ENCODE results near the gene SLC22A14.

Gene SLC22A14

GRCh38 chr3:38268522-38268921 lies 13.6 kb upstream of the SLC22A14 start:
- Histone ChIP-seq H3K27me3 (replicated peaks; ENCODE audit: control insufficient read depth, insufficient read depth, low read length, poor library complexity, severe bottlenecking) (no peaks in the 10 kb centered on the region), H3K4me1 (ENCODE audit: control insufficient read depth, insufficient read depth, low read length, poor library complexity, severe bottlenecking) (no peaks in the 10 kb centered on the region), H3K9me3 (ENCODE audit: control insufficient read depth, low read length) (no peaks in the 10 kb centered on the region), H3K4me3 (ENCODE audit: insufficient read depth, low read depth, low read length, poor library complexity, severe bottlenecking) (no peak overlapping the region), H3K36me3 (ENCODE audit: control insufficient read depth, insufficient read depth, low read length) (no peaks in the 10 kb centered on the region), H3K27ac (ENCODE audit: insufficient read depth, low read length, poor library complexity, severe bottlenecking) (no peak overlapping the region)
- no peak for DNase-seq

DNA sequence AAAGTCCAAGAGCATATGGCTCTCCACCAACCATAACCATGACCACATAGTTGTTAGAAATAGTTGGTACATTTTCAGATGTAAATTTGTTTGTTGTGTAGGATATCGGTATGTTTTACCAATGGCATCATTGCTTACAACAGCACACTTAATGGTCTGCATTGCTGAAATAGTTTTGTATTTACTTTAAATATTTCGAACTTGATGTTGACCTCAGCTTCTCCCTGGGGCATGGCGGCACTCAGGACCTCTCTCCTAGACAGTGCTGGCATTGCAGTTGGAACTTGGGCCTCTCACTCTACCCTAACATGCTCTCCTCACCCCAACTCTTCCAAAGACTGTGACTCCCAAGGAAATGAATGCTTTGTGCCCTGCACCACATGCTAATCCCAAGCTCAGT lies 11.5 kb upstream of the SLC22A14 start:
- Histone ChIP-seq H3K9me3 (ENCODE audit: control insufficient read depth, low read length) (no peaks in the 10 kb centered on the region), H3K4me3 (ENCODE audit: insufficient read depth, low read depth, low read length, poor library complexity, severe bottlenecking) (no peak overlapping the region), H3K27me3 (replicated peaks; ENCODE audit: control insufficient read depth, insufficient read depth, low read length, poor library complexity, severe bottlenecking) (no peaks in the 10 kb centered on the region), H3K27ac (ENCODE audit: insufficient read depth, low read length, poor library complexity, severe bottlenecking) (no peak overlapping the region), H3K4me1 (ENCODE audit: control insufficient read depth, insufficient read depth, low read length, poor library complexity, severe bottlenecking) (no peaks in the 10 kb centered on the region), H3K36me3 (ENCODE audit: control insufficient read depth, insufficient read depth, low read length) (peaks cover 2% of the 10 kb centered on the region)
- no peak for DNase-seq

DNA sequence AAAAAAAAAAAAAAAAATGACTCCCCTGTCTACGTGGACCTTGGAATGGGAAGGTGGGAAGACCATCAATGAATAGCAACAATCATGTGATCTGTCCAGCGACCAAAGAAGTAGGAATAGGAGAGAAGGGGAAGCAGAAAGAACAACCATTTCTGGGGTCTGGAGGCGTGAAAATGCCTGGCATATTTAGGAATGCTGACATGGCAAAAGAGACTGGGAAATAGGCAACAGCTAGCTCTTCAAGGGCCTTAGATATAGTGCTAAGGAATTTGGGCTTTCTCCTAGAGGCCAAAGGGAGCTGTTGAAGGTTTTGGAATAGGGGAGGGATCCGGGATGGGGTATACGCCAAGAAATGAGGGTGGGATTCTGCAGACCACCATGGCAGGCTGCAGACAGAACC lies 10.5 kb upstream of the SLC22A14 start:
- Histone ChIP-seq H3K27me3 (replicated peaks; ENCODE audit: control insufficient read depth, insufficient read depth, low read length, poor library complexity, severe bottlenecking) (no peaks in the 10 kb centered on the region), H3K4me3 (ENCODE audit: insufficient read depth, low read depth, low read length, poor library complexity, severe bottlenecking) (no peak overlapping the region), H3K4me1 (ENCODE audit: control insufficient read depth, insufficient read depth, low read length, poor library complexity, severe bottlenecking) (no peaks in the 10 kb centered on the region), H3K27ac (ENCODE audit: insufficient read depth, low read length, poor library complexity, severe bottlenecking) (no peak overlapping the region), H3K9me3 (ENCODE audit: control insufficient read depth, low read length) (no peaks in the 10 kb centered on the region), H3K36me3 (ENCODE audit: control insufficient read depth, insufficient read depth, low read length) (peaks cover 4% of the 10 kb centered on the region)
- DNase-seq = no peak

DNA sequence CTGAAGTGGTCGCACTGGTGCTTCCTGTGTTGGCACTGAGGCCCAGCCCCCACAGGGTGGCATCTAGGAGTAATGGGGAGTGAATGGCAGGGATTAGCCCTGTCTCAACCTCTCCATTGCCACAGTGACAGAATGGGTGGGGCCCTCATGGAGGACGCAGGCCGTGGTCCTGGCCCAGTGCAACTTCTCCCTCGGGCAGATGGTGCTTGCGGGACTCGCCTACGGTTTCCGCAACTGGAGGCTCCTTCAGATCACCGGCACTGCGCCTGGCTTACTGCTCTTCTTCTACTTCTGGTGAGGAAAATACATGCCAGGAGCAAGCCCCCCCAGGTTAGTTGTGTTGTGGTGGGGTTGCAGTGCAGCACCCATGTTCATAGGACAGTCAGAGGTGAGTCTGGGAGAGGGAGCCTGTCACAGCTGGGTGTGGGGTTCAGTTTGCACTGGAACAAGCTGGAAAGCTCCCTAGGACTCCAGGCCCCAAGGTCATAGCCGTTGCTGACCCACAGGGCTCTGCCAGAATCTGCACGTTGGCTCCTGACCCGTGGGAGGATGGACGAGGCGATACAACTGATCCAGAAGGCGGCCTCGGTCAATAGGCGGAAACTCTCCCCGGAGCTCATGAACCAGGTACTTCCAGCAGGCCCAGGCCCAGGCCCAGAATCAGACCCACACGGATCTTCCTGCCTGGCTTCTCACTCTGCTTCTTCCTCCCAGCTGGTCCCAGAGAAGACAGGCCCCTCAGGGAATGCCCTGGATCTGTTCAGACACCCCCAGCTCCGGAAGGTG lies 7.0 kb upstream of the SLC22A14 start:
- DNase-seq = no peak
- peaks cover 4% of the 10 kb centered on the region for H3K36me3 ChIP-seq (ENCODE audit: control insufficient read depth, insufficient read depth, low read length)
- H3K27ac ChIP-seq (ENCODE audit: insufficient read depth, low read length, poor library complexity, severe bottlenecking) = no peak overlapping the region
- no peak overlapping the region for H3K4me3 ChIP-seq (ENCODE audit: insufficient read depth, low read depth, low read length, poor library complexity, severe bottlenecking)
- no peaks in the 10 kb centered on the region for H3K4me1 ChIP-seq (ENCODE audit: control insufficient read depth, insufficient read depth, low read length, poor library complexity, severe bottlenecking)
- no peaks in the 10 kb centered on the region for H3K9me3 ChIP-seq (ENCODE audit: control insufficient read depth, low read length)
- H3K27me3 ChIP-seq (replicated peaks; ENCODE audit: control insufficient read depth, insufficient read depth, low read length, poor library complexity, severe bottlenecking) = no peaks in the 10 kb centered on the region

DNA sequence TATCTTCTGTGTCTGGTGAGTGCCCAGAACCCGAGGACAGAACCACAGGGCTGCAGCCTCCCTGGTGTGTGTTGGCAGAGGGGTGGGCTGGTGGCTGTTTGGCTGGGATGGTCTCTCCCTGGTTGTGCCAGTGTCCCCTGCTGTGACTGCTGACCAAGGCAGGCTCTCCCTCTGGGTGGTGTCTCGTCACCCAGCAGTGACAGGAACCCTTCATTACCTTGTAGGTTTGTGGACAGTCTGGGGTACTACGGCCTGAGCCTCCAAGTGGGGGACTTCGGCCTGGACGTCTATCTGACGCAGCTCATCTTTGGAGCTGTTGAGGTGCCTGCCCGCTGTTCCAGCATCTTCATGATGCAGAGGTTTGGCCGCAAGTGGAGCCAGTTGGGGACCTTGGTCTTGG lies 6.4 kb upstream of the SLC22A14 start:
- Histone ChIP-seq H3K27ac (ENCODE audit: insufficient read depth, low read length, poor library complexity, severe bottlenecking) (no peak overlapping the region), H3K4me1 (ENCODE audit: control insufficient read depth, insufficient read depth, low read length, poor library complexity, severe bottlenecking) (no peaks in the 10 kb centered on the region), H3K27me3 (replicated peaks; ENCODE audit: control insufficient read depth, insufficient read depth, low read length, poor library complexity, severe bottlenecking) (no peaks in the 10 kb centered on the region), H3K4me3 (ENCODE audit: insufficient read depth, low read depth, low read length, poor library complexity, severe bottlenecking) (no peak overlapping the region), H3K36me3 (ENCODE audit: control insufficient read depth, insufficient read depth, low read length) (peaks cover 4% of the 10 kb centered on the region), H3K9me3 (ENCODE audit: control insufficient read depth, low read length) (no peaks in the 10 kb centered on the region)
- DNase-seq = no peak

GRCh38 chr3:38276081-38276916 lies 5.8 kb upstream of the SLC22A14 start:
- Histone ChIP-seq H3K27me3 (replicated peaks; ENCODE audit: control insufficient read depth, insufficient read depth, low read length, poor library complexity, severe bottlenecking) (no peaks in the 10 kb centered on the region), H3K9me3 (ENCODE audit: control insufficient read depth, low read length) (no peaks in the 10 kb centered on the region), H3K27ac (ENCODE audit: insufficient read depth, low read length, poor library complexity, severe bottlenecking) (no peak overlapping the region), H3K4me1 (ENCODE audit: control insufficient read depth, insufficient read depth, low read length, poor library complexity, severe bottlenecking) (no peaks in the 10 kb centered on the region), H3K4me3 (ENCODE audit: insufficient read depth, low read depth, low read length, poor library complexity, severe bottlenecking) (no peak overlapping the region), H3K36me3 (ENCODE audit: control insufficient read depth, insufficient read depth, low read length) (peaks cover 4% of the 10 kb centered on the region)
- DNase-seq = no peak

DNA sequence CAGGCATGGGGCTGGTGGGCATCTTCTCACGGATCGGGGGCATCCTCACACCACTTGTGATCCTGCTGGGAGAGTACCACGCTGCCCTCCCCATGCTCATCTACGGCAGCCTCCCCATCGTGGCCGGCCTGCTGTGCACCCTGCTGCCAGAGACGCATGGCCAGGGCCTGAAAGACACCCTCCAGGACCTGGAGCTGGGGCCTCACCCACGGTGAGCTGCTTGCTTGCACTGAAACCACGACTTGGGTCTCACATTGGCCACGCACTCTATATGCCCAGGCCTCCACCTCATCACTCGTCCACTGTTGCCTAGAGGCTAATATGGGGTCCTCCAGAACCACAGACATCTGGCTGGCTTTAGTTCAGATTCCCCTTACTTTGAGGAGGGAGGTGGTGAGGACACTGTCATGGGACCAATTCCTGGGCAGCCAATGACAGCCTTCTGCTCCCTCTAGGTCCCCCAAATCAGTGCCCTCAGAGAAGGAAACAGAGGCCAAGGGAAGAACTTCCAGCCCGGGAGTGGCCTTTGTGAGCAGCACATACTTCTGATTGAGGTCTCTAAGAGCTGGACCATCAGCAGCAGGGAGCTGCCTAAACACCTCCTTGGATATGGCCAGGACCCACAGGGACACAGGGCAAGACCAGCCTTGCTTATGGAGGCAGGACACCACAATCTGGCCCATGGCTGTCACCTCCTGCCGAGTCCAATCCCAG lies 5.0 kb upstream of the SLC22A14 start:
- Histone ChIP-seq H3K36me3 (ENCODE audit: control insufficient read depth, insufficient read depth, low read length) (peaks cover 4% of the 10 kb centered on the region), H3K4me1 (ENCODE audit: control insufficient read depth, insufficient read depth, low read length, poor library complexity, severe bottlenecking) (no peaks in the 10 kb centered on the region), H3K27me3 (replicated peaks; ENCODE audit: control insufficient read depth, insufficient read depth, low read length, poor library complexity, severe bottlenecking) (no peaks in the 10 kb centered on the region), H3K4me3 (ENCODE audit: insufficient read depth, low read depth, low read length, poor library complexity, severe bottlenecking) (no peak overlapping the region), H3K27ac (ENCODE audit: insufficient read depth, low read length, poor library complexity, severe bottlenecking) (no peak overlapping the region), H3K9me3 (ENCODE audit: control insufficient read depth, low read length) (no peaks in the 10 kb centered on the region)
- DNase-seq = no peak

DNA sequence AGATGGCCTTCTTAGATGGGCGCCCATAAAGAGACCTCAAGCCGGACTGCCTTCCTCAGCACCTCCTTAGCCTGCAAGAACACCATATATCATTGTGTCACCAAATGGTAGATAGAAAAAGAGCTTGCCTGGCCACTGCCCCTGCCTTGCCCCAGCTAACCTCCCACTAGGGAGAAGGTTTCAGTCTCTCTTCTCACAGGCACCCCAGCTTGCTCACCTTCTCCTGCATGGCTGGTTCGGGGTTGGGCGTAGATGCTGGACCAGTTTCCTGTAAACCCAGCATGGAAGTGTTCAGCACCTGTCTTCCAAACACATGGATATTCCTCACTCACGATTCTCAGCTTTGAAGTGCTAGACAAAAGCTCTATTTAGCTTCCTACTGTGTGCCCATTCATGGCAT lies 3.3 kb upstream of the SLC22A14 start:
- DNase-seq = no peak
- peaks cover 4% of the 10 kb centered on the region for H3K36me3 ChIP-seq (ENCODE audit: control insufficient read depth, insufficient read depth, low read length)
- H3K4me1 ChIP-seq (ENCODE audit: control insufficient read depth, insufficient read depth, low read length, poor library complexity, severe bottlenecking) = no peaks in the 10 kb centered on the region
- H3K27me3 ChIP-seq (replicated peaks; ENCODE audit: control insufficient read depth, insufficient read depth, low read length, poor library complexity, severe bottlenecking) = no peaks in the 10 kb centered on the region
- no peak overlapping the region for H3K27ac ChIP-seq (ENCODE audit: insufficient read depth, low read length, poor library complexity, severe bottlenecking)
- H3K4me3 ChIP-seq (ENCODE audit: insufficient read depth, low read depth, low read length, poor library complexity, severe bottlenecking) = no peak overlapping the region
- no peaks in the 10 kb centered on the region for H3K9me3 ChIP-seq (ENCODE audit: control insufficient read depth, low read length)

GRCh38 chr3:38283810-38284755 lies 2.0 kb downstream of the SLC22A14 start:
- Histone ChIP-seq H3K9me3 (ENCODE audit: control insufficient read depth, low read length) (no peaks in the 10 kb centered on the region), H3K4me1 (ENCODE audit: control insufficient read depth, insufficient read depth, low read length, poor library complexity, severe bottlenecking) (no peaks in the 10 kb centered on the region), H3K27ac (ENCODE audit: insufficient read depth, low read length, poor library complexity, severe bottlenecking) (no peak overlapping the region), H3K4me3 (ENCODE audit: insufficient read depth, low read depth, low read length, poor library complexity, severe bottlenecking) (no peak overlapping the region), H3K36me3 (ENCODE audit: control insufficient read depth, insufficient read depth, low read length) (no peaks in the 10 kb centered on the region), H3K27me3 (replicated peaks; ENCODE audit: control insufficient read depth, insufficient read depth, low read length, poor library complexity, severe bottlenecking) (no peaks in the 10 kb centered on the region)
- no peak for DNase-seq
